ENCODE results near the gene SMCO4.

GRCh38 chr11:93574638-93575220 lies 31.5 kb upstream of the SMCO4 start:
- TF ChIP-seq CTCF (IDR thresholded peaks at IDR 0.05; ENCODE audit: poor library complexity) (no peak), EZH2phosphoT487 (IDR thresholded peaks at IDR 0.05; ENCODE audit: low read depth, severe bottlenecking, unreplicated experiment) (no peak)
